ENCODE measurements around the gene CD52. TPM values are rescaled to one million over a fixed set of nuclear protein-coding genes. Genes with fewer than 3 reads are reported as not detected.

Gene CD52
- total RNA-seq, 2 experiments from 2014 or later, result 582 to 608 TPM

GRCh38 chr1:26282401-26282918 is 35.3 kb upstream of the CD52 start:
- Histone ChIP-seq H3K9me3 (ENCODE audit: control insufficient read depth in 1 of 2, insufficient read depth in 1 of 2, low read length in 2 of 2) (no peaks in the 10 kb centered on the region), H3K36me3 (ENCODE audit: insufficient read depth, low read length) (peaks cover 34% of the 10 kb centered on the region), H3K4me3 (ENCODE audit: low read length) (no peak overlapping the region), H3K27me3 (ENCODE audit: control insufficient read depth in 1 of 2, insufficient read depth in 2 of 2, low read length in 2 of 2) (no peaks in the 10 kb centered on the region), H3K27ac (ENCODE audit: low read depth in 1 of 2, low read length in 2 of 2) (peak overlapping the region; percentile 89 to 94), H3K4me1 (ENCODE audit: insufficient read depth, low read length) (peaks cover 95% of the 10 kb centered on the region)
- Mint-ChIP-seq H3K9me3 (no peaks in the 10 kb centered on the region), H3K27me3 (no peaks in the 10 kb centered on the region), H3K4me3 (peak overlapping the region; percentile 59), H3K4me1 (ENCODE audit: low read depth) (peaks cover 90% of the 10 kb centered on the region), H3K27ac (peak overlapping the region; percentile 95), H3K36me3 (ENCODE audit: low read depth) (peaks cover 58% of the 10 kb centered on the region)
- POLR2A ChIA-PET, result interaction anchor here (1.1 to 20.7 kb wide), 3 partner anchors 26 to 76 kb away, joined by 3 to 977 read pairs (median 270); partner anchors contain the start of genes CD52 and UBXN11
- peak in 1 of 14 experiments; percentile 35 for DNase-seq
- ATAC-seq (ENCODE audit: poor library complexity), result no peak
- CTCF ChIA-PET, result interaction anchor here (8.8 kb wide), 1 partner anchor 37 kb away, joined by 223 read pairs; the partner anchor contains the start of gene CD52
- no peak for TF ChIP-seq CTCF (IDR thresholded peaks at IDR 0.05)
- intact Hi-C loops (cut with DNase I, micrococcal nuclease), result loop anchor here in 1 of 2 experiments (5.0 kb wide), 1 partner anchor 190 kb away; the partner anchor contains the start of gene HMGN2

GRCh38 chr1:26283279-26283853 is 34.4 kb upstream of the CD52 start:
- Histone ChIP-seq H3K4me3 (ENCODE audit: low read length) (peak overlapping the region; percentile 44), H3K9me3 (ENCODE audit: control insufficient read depth in 1 of 2, insufficient read depth in 1 of 2, low read length in 2 of 2) (no peaks in the 10 kb centered on the region), H3K4me1 (ENCODE audit: insufficient read depth, low read length) (peaks cover 95% of the 10 kb centered on the region), H3K27me3 (ENCODE audit: control insufficient read depth in 1 of 2, insufficient read depth in 2 of 2, low read length in 2 of 2) (no peaks in the 10 kb centered on the region), H3K36me3 (ENCODE audit: insufficient read depth, low read length) (peaks cover 34% of the 10 kb centered on the region), H3K27ac (ENCODE audit: low read depth in 1 of 2, low read length in 2 of 2) (peak overlapping the region; percentile 89 to 94)
- ChIA-PET POLR2A (interaction anchor here (0.6 to 20.7 kb wide), 6 partner anchors 25 to 152 kb away, joined by 3 to 977 read pairs (median 4); partner anchors contain the start of genes CD52 and UBXN11), CTCF (interaction anchor here (2.4 to 8.8 kb wide), 2 partner anchors 25 to 36 kb away, joined by 29 to 223 read pairs; partner anchors contain the start of genes CD52 and UBXN11)
- H3K27me3 Mint-ChIP-seq, result no peaks in the 10 kb centered on the region
- no peaks in the 10 kb centered on the region for H3K9me3 Mint-ChIP-seq
- intact Hi-C loops (cut with DNase I, micrococcal nuclease), result loop anchor here in 1 of 2 experiments (5.0 kb wide), 1 partner anchor 189 kb away; the partner anchor contains the start of gene HMGN2
- H3K36me3 Mint-ChIP-seq (ENCODE audit: low read depth), result peaks cover 51% of the 10 kb centered on the region
- DNase-seq (peak in 2 of 14 experiments; percentile 13 to 29), ATAC-seq (ENCODE audit: poor library complexity) (no peak)
- no peak for TF ChIP-seq CTCF (IDR thresholded peaks at IDR 0.05)
- peak overlapping the region; percentile 95 for H3K27ac Mint-ChIP-seq
- peak overlapping the region; percentile 59 for H3K4me3 Mint-ChIP-seq
- peaks cover 92% of the 10 kb centered on the region for H3K4me1 Mint-ChIP-seq (ENCODE audit: low read depth)

GRCh38 chr1:26283871-26284596 is 33.7 kb upstream of the CD52 start:
- peak overlapping the region; percentile 89 for H3K4me3 Mint-ChIP-seq
- POLR2A ChIA-PET, result interaction anchor here (0.5 to 20.7 kb wide), 17 partner anchors 8 to 157 kb away, joined by 3 to 977 read pairs (median 7); partner anchors contain the start of genes CD52, CEP85, DHDDS and UBXN11
- CTCF ChIA-PET, result interaction anchor here (0.6 to 8.8 kb wide), 14 partner anchors 8 to 146 kb away, joined by 3 to 223 read pairs (median 7); partner anchors contain the start of genes CD52, CEP85, UBXN11 and ZNF593
- Histone ChIP-seq H3K4me1 (ENCODE audit: insufficient read depth, low read length) (peaks cover 95% of the 10 kb centered on the region), H3K36me3 (ENCODE audit: insufficient read depth, low read length) (peaks cover 34% of the 10 kb centered on the region), H3K4me3 (ENCODE audit: low read length) (peak overlapping the region; percentile 44), H3K9me3 (ENCODE audit: control insufficient read depth in 1 of 2, insufficient read depth in 1 of 2, low read length in 2 of 2) (no peaks in the 10 kb centered on the region), H3K27me3 (ENCODE audit: control insufficient read depth in 1 of 2, insufficient read depth in 2 of 2, low read length in 2 of 2) (no peaks in the 10 kb centered on the region), H3K27ac (ENCODE audit: low read depth in 1 of 2, low read length in 2 of 2) (peak overlapping the region; percentile 89 to 94)
- DNase-seq, result peak in 3 of 14 experiments; percentile 6 to 37 (median 15)
- H3K9me3 Mint-ChIP-seq, result no peaks in the 10 kb centered on the region
- TF ChIP-seq CTCF (IDR thresholded peaks at IDR 0.05), result no peak
- intact Hi-C loops (cut with DNase I, micrococcal nuclease), result loop anchor here (1.0 to 5.0 kb wide), 5 partner anchors 9 to 188 kb away; partner anchors contain the start of genes CD52 (in 1 of the 2) and HMGN2 (in 1 of the 2)
- ATAC-seq (ENCODE audit: poor library complexity), result no peak
- H3K36me3 Mint-ChIP-seq (ENCODE audit: low read depth), result peaks cover 47% of the 10 kb centered on the region
- peak overlapping the region; percentile 95 for H3K27ac Mint-ChIP-seq
- no peaks in the 10 kb centered on the region for H3K27me3 Mint-ChIP-seq
- peaks cover 92% of the 10 kb centered on the region for H3K4me1 Mint-ChIP-seq (ENCODE audit: low read depth)
